Fibroblast of skin of left biceps (primary cell): ENCODE data around the gene PRDM16.

ENCODE experiments used
- DNase-seq, 2 experiments: peaks; one replicate each; pipeline ENCODE4 v3.0.0-alpha.2; 2013; ENCODE audit warnings: low read depth in 2 of 2

The PRDM16 gene

GRCh38 chr1:3242408-3243260 lies 173.6 kb downstream of the PRDM16 start:
- no peak for DNase-seq

- DNase-seq: no peak
These were observed 174.3 kb downstream of the PRDM16 start for GRCh38 chr1:3243304-3243703.

GRCh38 chr1:3244025-3244926 lies 175.3 kb downstream of the PRDM16 start:
- DNase-seq: no peak

- no peak for DNase-seq
These were observed 175.9 kb downstream of the PRDM16 start for GRCh38 chr1:3244927-3245315.

- no peak for DNase-seq
These were observed 176.3 kb downstream of the PRDM16 start for GRCh38 chr1:3245344-3245743.

GRCh38 chr1:3245768-3246167 lies 176.8 kb downstream of the PRDM16 start:
- no peak for DNase-seq

- no peak for DNase-seq
These were observed 177.2 kb downstream of the PRDM16 start for GRCh38 chr1:3246251-3246650.

GRCh38 chr1:3247521-3248121 lies 178.6 kb downstream of the PRDM16 start:
- no peak for DNase-seq

GRCh38 chr1:3248155-3249141 lies 179.4 kb downstream of the PRDM16 start:
- no peak for DNase-seq

- DNase-seq: no peak
These were observed 180.2 kb downstream of the PRDM16 start for GRCh38 chr1:3249231-3249630.

GRCh38 chr1:3249631-3250501 lies 180.9 kb downstream of the PRDM16 start:
- DNase-seq: no peak

GRCh38 chr1:3250624-3251023 lies 181.6 kb downstream of the PRDM16 start:
- no peak for DNase-seq

- DNase-seq: no peak
These were observed 182.2 kb downstream of the PRDM16 start for GRCh38 chr1:3251099-3251806.

GRCh38 chr1:3251807-3252428 lies 182.9 kb downstream of the PRDM16 start:
- DNase-seq: no peak

- DNase-seq: no peak
These were observed 186.7 kb downstream of the PRDM16 start for GRCh38 chr1:3255680-3256079.

- no peak for DNase-seq
These were observed 188.8 kb downstream of the PRDM16 start for GRCh38 chr1:3257788-3258187.

GRCh38 chr1:3258386-3259003 lies 189.5 kb downstream of the PRDM16 start:
- DNase-seq: no peak

- no peak for DNase-seq
These were observed 190.0 kb downstream of the PRDM16 start for GRCh38 chr1:3259020-3259419.
